NCI-H146 treated with DMSO at 0.1 percent for 48 hours (cell line): ENCODE data around the gene KRTAP2-1.
A peak's percentile ranks its signal among the peaks of the same experiment; 100 is the strongest.
"Not testable (repeated sequence)": the region's sequence is repeated elsewhere in the genome, so short reads cannot be mapped to it uniquely, and the experiment has no call there.

Source experiments
- DNase-seq: peaks from one replicate; lab custom pipeline; 2025; ENCODE audit not compliant: unreplicated experiment; lab: John Stamatoyannopoulos, UW

Gene KRTAP2-1

DNA sequence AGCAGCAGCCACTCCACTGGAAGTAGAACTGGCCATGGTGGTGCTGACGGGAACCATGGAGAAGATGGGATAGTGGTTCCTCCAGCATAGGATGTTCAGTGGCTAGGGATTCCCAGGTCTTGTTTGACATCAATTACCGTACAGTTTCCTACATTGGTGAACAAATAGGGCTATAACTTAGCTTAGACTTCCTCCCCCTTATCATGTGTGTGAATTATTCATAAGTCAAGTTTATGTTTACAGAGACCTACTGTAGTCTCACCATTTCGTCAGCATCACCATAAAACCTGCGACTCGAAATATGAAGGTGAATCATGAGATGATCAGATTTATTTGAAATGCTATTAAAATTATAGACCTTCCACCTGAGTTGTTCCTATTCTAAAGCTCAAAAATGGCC, 11.6 kb upstream of the KRTAP2-1 start:
- no peak for DNase-seq

DNA sequence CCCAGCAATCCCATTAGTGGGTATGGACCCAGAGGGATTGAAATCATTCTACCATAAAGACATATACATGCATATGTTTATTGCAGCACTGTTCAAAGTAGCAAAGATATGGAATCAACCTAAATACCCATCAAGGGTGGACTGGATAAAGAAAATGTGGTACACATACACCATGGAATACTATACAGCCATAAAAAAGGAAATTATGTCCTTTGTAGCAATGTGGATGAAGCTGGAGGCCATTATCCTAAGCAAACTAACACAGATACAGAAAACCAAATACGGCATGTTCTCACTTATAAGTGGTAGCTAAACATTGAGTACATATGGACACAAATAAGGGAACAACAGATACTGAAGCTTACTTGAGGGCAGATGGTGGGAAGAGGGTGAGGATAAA, 10.4 kb upstream of the KRTAP2-1 start:
- DNase-seq, result no peak

DNA sequence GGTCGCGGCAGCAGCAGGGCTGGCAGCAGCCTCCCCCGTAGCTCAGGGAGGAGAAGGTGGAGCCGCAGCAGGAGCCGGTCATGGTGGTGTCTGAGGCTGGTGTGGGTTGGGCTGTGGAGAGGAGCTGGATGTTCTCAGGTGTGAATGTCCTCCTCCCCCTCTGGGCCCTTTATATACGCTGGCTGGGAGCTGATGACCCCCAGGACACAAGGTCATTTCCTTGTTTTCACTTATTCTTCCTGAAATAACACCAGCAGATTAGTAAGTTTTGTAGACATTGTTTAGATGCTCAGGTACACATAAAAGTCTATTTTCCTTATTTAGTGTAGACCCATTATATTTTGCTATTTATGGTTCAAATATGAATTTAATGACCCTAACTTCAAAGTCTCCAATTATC, 8.0 kb upstream of the KRTAP2-1 start, which contains the start of gene KRTAP2-2:
Gene KRTAP2-2, minus strand, starts transcription at position 101 of the 400 bp plus-strand sequence. Its CDS starts 19 bp downstream, at position 82.
- not testable (repeated sequence) for DNase-seq

GRCh38 chr17:41054556-41054955, 7.4 kb upstream of the KRTAP2-1 start:
- not testable (repeated sequence) for DNase-seq

DNA sequence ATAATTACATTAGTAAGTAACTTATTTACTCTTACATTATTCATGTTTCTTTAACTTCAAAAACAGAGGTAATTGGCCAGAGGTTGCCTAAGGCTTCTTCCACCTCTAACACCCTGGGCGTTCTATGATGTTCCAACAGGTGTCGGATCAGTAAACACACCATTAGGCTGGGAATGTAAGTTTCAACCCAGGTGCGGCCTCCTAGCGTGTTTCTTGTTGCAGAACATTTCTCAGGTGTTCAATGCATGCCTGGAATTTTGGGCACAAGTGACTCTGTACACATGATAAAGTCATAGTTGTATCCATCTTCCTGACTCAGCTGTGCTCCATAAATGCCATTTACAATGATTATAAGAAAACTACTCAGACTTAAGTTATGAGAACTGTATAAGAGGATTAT, 6.9 kb upstream of the KRTAP2-1 start:
- DNase-seq, result no peak

DNA sequence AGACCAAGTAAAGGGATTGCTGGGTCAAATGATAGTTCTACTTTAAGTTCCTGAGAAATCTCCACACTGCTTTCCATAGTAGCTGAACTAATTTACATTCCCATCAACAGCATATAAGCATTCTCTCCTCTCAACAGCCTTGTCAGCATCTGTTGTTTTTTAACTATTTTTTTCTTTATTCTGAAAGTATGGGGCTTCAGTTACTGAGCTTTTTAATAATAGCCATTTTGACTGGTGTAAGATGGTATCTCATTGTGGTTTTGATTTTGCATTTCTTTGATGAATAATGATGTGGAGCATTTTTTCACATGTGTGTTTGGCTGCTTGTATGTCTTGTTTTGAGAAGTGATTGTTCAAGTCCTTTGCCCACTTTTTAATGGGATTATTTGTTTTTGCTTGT, 5.5 kb upstream of the KRTAP2-1 start:
- DNase-seq, result no peak

DNA sequence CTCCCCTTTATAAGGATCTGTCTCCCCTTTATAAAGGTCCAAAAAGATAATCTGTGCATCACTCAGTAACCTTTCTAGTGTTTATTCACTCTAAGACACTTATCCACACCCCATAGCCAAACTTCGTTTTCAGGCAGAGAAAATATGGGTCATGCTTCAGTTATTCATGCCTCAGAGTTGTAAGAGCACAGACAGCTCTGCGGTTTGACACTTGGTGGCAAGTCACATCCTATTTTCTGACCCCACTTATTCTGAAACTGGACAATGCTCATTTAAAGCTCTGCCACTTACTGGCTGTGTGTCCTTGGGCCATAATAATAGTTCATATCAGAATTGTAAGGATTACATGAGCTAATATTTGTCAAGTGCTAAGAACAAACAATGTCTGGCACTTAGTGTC, 2.0 kb upstream of the KRTAP2-1 start:
- no peak for DNase-seq

DNA sequence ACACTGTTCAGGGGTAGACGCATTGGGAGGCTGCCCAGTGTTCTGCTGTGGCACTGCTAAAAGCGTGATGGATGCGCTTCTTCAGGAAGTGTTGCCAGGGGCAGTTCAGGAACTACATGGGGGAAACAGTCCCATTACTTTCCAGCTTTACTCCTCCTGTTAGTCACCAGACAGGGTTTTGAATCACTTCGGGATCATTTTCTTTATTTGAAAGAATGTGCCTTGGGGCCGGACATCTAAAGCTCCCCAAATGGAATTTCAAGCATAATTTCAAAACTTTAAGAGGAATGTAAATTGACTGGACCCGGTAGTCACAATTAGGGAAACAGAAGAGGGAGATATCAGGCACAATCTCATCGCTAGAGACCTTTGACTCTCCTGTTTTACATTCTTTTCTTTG, 1.3 kb upstream of the KRTAP2-1 start:
- no peak for DNase-seq

GRCh38 chr17:41042953-41043352, 4.2 kb downstream of the KRTAP2-1 start:
- no peak for DNase-seq

DNA sequence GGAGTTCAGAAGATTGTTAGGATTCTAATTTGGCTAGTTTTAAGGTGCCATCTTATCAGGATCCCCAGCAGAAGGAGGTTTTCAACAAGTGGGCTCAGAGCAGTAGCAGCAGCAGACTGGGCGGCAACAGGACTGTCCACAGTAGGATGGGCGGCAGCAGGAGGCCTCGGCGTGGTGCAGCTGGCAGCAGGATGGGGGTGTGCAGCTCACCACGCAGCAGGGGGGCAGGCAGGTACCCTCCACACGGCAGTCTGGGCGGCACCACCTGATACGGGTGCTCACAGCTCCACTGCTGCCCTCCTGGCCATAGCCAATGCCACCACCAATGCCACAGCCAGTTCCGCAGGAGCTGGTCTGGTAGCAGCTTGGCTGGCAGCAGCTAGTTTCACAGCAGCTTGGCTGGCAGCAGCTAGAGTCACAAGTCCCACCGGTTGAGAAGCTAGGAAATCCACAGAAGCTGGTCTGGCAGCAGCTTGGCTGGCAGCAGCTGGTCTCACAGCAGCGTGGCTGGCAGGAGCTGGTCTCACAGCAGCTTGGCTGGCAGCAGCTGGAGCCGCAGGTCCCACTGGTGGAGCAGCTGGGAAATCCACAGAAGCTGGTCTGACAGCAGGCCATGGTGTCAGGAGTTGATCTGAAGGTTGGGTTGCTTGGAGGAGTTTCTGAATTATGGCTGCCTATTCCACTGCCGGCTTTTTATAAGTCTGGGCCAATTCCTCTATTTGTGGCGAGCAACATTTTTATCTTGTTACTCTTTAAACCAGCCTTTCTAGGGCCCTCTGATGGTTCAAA, 6.1 kb downstream of the KRTAP2-1 start, which contains the start of gene KRTAP1-1:
Gene KRTAP1-1, minus strand, starts transcription at position 668 of the 789 bp plus-strand sequence. Its CDS starts 53 bp downstream, at position 615.
- not testable (repeated sequence) for DNase-seq

DNA sequence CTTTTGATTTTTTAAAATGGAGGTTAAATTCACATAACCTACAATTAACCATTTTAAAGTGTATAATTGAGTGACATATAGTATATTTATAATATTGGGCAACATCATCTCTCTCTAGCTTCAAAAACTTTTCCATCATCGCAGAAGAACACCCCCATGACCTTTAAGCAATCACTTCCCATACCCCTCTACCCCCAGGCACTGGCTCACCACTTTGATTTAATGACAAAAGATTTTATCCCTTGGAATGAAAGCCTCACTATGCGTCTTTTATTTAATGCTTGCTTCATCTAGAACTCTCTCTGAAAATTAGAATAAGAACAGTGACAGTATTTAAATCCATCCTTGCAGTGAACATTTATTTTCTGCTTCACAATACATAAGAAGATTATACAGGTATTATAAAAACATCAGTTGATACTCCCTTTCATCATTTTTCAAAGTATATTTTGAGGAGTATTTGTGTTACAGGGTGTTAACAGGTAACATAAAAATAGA, 9.2 kb downstream of the KRTAP2-1 start:
- DNase-seq, result no peak

DNA sequence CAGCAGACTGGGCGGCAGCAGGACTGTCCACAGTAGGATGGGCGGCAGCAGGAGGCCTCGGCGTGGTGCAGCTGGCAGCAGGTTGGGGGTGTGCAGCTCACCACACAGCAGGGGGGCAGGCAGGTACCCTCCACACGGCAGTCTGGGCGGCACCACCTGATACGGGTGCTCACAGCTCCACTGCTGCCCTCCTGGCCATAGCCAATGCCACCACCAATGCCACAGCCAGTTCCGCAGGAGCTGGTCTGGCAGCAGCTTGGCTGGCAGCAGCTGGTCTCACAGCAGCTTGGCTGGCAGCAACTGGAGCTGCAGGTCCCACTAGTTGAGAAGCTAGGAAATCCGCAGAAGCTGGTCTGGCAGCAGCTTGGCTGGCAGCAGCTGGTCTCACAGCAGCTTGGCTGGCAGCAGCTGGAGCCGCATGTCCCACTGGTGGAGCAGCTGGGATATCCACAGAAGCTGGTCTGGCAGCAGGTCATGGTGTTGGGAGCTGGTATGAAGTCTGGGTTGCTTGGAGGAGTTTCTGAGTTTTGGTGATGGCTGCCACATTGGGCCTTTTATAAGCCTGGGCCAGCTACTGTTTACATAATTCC, 12.7 kb downstream of the KRTAP2-1 start, which contains the start of gene KRTAP1-3:
Gene KRTAP1-3, minus strand, starts transcription at position 529 of the 590 bp plus-strand sequence. Its CDS starts 53 bp downstream, at position 476.
- peak; percentile 26 for DNase-seq

DNA sequence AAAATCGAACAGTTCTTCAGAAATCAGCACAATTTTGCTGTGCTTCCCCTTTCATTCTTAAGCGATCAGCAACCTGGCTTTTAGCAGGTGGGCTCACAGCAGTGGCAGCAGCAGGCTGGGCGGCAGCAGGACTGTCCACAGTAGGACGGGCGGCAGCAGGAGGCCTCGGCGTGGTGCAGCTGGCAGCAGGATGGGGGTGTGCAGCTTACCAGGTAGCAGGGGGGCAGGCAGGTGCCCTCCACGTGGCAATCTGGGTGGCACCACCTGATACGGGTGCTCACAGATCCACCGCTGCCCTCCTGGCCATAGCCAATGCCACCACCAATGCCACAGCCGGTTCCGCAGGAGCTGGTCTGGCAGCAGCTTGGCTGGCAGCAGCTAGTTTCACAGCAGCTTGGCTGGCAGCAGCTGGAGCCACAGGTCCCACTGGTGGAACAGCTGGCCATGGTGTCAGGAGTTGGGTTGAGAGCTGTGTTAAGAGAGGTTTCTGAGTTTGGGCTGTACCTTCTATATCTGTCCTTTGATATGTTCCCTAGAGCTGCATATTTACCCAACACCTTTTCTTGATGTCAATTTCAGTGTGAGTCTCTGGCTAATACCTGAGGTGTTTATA, 17.4 kb downstream of the KRTAP2-1 start, which contains the start of gene KRTAP1-4:
Gene KRTAP1-4, minus strand, starts transcription at position 563 of the 613 bp plus-strand sequence. Its CDS starts 117 bp downstream, at position 446.
- peak; percentile 40 for DNase-seq

DNA sequence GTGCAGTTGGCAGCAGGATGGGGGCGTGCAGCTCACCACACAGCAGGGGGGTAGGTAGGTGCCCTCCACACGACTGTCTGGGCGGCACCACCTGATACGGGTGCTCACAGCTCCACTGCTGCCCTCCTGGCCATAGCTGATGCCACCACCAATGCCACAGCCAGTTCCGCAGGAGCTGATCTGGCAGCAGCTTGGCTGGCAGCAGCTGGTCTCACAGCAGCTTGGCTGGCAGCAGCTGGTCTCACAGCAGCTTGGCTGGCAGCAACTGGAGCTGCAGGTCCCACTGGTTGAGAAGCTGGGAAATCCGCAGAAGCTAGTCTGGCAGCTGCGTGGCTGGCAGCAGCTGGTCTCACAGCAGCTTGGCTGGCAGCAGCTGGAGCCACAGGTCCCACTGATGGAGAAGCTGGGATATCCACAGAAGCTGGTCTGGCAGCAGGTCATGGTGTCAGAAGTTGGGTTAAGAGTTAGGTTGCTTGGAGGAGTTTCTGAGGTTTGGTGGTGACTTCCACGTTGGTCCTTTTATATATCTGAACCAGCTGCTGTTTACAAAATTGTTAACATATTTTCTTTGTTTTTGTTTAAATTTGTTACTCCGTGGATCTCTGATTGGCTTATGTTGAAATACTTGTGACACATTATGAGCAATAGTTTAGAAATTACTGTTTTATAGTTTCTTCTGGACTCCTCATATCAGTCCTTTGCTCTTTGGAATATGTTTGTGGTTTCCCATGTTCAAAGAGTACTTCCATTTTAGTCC, 20.2 kb downstream of the KRTAP2-1 start, which contains the start of gene KRTAP1-5:
Gene KRTAP1-5, minus strand, starts transcription at position 494 of the 757 bp plus-strand sequence. Its CDS starts 53 bp downstream, at position 441.
- no peak for DNase-seq

DNA sequence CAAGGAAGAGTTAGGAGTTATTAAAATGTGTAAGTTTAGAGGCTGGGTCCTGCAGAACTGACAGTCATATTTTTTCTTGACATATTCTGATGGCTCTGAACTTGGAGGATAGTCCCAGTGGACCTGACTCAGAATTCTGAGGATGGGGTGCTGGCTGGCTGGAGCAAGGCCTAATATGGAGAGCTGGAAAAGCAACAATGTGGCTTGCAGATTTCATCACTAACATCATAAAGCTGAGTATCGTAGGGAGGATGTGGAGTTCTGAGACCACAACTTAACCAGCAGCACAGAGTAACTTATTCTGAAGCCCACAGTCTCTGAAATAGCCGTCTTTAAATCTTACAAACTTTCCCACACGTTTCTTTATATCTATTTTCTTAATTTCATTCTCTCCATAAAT, 22.4 kb downstream of the KRTAP2-1 start:
- no peak for DNase-seq

- DNase-seq, result peak; percentile 85
Observed at GRCh38 chr17:41020336-41020735, 26.8 kb downstream of the KRTAP2-1 start.

DNA sequence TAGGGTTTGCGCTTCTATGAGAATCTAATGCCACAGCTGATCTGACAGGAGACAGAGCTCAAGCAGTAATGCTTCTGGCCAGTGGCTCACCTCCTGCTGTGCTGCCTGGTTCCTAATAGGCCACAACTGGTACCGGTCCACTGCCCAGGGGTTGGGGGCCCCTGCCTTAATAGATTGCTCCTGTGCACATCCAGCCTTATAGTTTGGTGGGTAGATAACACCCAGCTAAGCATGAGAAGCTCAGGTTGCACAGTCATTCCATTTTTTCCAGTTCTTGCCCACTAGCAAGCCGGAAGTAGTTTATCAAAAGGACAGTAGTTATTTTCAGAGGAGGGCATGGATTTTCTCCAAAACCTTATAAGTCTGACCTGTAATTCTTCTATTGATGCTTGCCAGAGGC, 27.7 kb downstream of the KRTAP2-1 start:
- no peak for DNase-seq

DNA sequence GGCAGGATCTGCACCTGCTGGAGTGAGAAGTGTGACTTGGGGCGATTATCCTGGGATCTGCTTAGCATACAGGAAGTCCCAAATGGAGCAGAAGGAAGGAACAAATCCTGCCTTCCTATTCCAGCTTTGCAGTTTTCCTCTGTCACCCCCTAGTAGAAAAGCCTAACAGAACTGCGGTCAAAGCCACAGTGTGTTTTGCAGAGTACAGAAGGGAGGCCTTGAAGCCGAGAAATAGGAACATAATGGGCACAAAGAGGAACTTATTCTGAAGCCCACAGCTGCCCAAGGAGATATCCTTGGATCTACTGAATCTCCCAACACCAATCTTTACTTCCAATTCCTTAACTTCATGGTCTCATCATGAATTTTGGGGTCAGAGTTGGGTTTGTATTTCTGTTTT, 28.6 kb downstream of the KRTAP2-1 start:
- DNase-seq, result no peak

DNA sequence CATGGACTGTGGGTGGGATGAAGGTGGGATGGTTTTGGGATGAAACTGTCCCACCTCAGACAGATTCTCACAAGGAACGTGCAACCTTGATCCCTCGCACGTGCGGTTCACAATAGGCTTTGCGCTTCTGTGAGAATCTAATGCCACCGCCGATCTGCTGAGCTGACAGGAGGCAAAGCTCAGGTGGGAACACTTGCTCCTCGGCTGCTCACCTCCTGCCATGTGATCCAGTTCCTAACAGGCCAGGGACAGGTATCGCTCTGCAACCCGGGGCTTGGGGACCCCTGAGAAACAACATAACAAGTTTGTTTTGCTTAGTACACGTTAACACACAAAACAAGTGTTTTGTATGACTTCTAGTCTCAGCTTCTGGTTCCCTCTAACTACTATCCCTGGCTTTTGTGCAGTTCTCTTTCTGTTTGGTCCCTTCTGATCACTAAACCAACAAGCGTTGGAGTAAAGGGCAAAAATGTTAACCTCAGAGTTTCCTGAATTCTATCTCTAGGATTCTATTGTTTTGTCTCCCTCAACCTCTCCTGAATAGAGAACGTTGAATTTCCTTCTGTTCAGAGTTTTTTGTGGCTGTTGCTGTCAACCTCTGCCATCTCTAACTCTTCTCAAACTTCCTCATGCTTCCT, 30.4 kb downstream of the KRTAP2-1 start:
- DNase-seq, result no peak

DNA sequence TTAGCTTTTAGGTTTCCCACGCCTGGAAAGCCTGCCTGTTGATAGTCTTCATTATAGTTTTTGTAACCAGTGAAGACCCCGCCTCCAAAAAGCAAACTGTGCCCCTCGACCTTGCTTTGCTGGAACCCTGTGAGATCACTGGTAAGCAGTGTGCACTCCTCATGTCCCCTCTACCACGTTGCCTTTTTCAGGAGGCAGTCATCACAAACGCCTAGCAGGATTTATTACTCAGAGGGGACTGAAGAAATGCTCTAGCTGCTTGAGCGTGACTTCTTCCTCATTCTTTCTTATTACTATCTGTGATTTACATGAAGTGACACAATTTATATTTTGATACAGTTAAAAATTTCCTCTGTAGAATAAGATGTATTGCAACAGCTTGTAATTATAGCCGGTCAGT, 31.7 kb downstream of the KRTAP2-1 start:
- DNase-seq, result no peak
